Midbrain (tissue), 1 donor: ENCODE results near the gene NLRC5.
A peak's percentile ranks its signal among the peaks of the same experiment; 100 is the strongest.

Experiments used
- DNase-seq: peaks from one replicate; lab custom pipeline; 2025; lab: John Stamatoyannopoulos, UW

The NLRC5 gene, protein sequence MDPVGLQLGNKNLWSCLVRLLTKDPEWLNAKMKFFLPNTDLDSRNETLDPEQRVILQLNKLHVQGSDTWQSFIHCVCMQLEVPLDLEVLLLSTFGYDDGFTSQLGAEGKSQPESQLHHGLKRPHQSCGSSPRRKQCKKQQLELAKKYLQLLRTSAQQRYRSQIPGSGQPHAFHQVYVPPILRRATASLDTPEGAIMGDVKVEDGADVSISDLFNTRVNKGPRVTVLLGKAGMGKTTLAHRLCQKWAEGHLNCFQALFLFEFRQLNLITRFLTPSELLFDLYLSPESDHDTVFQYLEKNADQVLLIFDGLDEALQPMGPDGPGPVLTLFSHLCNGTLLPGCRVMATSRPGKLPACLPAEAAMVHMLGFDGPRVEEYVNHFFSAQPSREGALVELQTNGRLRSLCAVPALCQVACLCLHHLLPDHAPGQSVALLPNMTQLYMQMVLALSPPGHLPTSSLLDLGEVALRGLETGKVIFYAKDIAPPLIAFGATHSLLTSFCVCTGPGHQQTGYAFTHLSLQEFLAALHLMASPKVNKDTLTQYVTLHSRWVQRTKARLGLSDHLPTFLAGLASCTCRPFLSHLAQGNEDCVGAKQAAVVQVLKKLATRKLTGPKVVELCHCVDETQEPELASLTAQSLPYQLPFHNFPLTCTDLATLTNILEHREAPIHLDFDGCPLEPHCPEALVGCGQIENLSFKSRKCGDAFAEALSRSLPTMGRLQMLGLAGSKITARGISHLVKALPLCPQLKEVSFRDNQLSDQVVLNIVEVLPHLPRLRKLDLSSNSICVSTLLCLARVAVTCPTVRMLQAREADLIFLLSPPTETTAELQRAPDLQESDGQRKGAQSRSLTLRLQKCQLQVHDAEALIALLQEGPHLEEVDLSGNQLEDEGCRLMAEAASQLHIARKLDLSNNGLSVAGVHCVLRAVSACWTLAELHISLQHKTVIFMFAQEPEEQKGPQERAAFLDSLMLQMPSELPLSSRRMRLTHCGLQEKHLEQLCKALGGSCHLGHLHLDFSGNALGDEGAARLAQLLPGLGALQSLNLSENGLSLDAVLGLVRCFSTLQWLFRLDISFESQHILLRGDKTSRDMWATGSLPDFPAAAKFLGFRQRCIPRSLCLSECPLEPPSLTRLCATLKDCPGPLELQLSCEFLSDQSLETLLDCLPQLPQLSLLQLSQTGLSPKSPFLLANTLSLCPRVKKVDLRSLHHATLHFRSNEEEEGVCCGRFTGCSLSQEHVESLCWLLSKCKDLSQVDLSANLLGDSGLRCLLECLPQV (N-terminal part only)

DNA sequence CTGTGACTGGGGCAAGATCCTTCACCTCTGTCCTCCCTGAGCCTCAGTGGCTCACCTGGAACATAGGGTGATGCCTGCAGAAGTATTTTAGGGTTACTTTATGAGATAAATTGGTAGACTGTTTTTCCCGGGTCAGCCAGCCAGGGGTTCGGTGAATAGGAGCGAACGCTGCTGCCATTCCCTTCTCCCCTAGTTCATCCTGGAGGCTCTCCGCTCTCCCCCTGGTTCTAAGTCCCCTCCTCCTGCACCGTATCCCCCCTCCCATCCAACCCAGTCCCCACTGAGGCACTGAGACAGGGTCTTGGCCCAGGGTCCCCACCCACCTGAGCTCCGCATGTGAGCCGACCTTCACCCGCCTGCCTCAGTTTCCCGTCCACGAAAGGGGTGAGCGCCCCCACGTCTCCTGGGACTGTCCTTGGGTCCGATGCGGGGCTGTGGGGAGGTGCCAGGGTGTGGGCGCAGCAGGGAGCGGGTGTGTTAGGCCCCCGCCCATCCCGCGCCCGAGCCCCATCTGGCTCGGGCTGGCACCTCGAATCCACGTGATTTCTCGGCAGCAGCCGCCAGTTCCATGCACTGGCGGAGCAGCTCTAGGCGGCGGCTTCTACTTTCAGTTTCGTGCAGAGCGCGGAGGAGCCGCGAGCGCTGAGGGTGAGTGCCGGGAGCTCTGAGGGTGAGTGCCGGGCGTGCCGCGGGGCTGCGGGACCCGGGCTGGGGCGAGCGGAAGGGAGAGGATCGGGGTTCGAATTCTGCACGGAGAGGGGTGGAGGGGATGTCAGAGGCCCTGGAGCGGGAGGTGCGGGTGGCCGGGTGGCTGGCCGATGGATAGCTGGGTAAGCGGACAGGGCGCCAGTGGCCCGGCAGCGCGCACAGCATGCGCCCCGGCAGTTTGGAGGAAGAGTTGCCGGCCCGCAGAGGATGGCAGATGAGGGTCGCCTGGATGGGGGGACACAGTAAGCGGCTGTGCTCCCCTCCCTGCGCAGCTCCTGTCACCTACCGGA is at the start of gene NLRC5:
TSS of gene NLRC5 (plus strand) at position 610 of the 998 bp plus-strand sequence. CDS start 31,156 bp downstream, outside the sequence.
- DNase-seq, result peak; percentile 66

DNA sequence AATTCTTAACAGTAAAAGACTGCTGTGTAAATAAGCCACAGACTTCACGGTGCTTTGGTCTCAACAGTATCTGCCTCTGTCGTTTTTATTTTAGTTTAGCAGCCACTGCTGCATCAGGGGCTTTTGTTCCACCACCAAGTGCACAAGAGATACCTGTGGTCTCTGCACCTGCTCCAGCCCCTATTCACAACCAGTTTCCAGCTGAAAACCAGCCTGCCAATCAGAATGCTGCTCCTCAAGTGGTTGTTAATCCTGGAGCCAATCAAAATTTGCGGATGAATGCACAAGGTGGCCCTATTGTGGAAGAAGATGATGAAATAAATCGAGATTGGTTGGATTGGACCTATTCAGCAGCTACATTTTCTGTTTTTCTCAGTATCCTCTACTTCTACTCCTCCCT is 49.6 kb upstream of the NLRC5 start:
- DNase-seq, result no peak

DNA sequence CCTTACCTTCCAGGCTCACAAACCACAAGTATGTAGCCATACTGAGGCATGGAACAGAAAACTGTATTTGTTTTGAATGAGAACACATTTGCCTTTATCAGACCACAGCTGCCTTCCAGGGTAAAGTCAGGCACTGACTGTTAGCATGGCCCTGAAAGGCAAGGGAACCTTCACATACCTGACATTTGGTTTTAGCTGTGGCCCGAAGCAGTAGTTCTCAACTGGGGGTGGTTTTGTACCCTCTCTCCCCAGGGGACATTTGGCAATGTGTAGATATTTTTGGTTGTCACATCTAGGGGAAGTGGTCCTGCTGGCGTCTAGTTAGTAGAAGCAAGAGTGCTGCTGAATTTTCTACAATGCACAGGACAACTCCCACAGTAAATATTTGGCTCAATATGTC is 48.3 kb upstream of the NLRC5 start:
- no peak for DNase-seq

DNA sequence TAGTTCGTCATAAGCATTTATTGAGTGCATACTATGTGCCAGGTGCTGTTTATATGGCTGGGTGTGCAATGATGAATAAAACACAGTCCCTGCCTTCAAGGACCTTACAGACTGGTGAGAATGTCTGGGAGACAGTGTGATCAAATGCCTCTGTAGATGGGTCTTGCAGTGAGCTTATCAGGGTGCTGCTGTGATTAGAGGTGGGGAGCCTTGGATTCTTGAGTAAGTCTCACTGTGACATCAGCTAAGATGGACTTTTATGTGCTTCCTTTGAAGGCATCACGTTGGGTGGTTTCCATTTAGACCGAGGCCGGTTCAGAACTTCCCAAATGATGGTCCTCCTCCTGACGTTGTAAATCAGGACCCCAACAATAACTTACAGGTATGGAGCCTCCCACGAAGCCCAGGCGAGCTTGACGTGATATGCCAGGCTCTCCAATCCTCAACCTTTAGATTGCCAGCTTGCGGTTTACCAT is 47.5 kb upstream of the NLRC5 start:
- no peak for DNase-seq

DNA sequence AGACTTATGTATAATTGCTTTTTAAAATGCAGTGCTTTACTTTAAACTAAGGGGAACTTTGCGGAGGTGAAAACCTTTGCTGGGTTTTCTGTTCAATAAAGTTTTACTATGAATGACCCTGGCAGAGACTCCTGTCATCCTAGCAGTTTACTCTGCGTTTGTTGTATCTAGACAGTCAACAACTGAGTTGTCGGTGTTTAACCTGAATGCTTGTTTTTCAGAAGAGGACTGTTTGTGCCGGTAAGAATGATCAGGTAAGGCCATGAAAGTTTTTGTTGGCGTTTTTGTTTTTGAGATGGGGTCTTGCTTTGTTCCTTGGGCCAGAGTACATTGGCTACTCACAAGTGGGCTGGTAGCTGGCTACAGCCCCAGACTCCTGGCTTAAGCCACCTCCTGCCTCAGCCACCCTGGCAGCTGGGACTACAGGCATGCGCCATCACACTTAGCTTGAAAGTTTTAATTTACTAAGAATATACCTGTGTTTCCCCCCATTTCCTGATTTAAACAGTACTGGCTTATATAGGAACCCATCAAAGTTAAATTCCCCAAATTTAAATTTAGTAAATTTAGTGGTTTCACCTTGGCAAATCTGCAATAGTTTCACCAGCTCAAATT is 45.5 kb upstream of the NLRC5 start:
- DNase-seq, result no peak

DNA sequence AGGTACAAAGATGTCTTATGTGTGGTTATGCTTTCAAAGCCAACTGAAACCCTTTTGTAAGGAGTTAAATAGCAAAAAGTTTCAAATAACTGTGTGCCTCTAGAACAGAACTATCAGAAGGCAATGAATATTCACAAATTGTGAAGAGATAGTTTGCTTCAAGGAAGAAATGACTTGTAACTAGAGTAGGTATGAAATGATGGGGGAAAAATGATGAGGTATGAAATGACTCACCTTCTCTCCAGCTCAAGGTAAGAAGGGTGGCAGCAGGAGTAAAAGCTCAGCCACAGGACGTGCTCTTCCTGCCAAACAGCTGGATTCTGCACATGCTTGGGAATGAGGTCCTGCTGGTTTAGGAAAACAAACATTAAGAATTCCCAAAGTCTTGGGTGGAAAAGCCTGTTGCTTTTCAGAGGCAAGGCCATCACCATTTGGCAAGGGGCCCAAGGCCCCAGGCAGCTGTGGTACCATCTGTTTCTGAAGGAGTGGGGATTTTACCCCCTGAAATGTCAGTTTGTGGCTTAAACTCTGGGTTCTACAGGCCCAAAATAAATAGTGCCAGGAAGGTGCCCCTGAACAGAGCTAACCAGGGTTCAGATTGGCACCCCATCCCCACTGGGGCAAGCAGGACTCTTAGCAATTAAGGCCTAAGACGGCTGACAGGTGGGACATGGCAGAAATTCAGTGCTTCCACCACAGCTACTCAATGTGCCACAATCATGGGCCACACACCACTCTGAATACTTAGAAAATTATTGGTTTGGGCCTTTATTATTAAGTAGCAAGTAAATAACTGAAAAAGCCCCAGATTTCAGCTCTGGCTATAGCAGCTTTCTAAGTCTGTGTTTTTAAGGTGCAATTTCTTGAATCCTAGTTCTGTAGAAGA is 44.2 kb upstream of the NLRC5 start:
- no peak for DNase-seq

DNA sequence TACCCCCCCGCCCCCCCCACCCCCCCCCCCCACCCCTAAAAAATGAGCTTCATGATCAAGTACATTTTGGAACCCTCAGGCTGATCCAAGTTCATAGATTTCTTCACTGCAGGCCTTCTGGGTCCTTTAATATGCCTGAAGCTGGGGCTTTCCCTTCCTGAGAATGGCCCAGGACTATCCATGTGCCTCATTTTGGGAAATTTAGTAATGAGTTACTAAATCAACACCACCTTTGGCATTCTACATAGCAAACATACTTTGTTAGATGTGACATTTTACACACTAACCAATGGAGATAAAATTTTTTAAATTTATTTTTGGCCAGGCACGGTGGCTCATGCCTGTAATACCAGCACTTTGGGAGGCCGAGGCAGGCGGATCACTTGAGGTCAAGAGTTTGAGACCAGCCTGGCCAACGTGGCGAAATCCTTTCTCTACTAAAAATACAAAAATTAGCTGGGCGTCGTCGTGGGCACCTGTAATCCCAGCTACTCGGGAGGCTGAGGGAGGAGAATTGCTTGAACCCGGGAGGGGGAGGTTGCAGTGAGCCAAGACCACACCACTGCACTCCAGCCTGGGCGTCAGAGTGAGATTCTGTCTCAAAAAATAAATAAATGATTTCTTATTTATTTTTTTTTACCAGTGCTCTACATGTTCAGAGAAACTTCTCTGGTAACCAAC is 43.4 kb upstream of the NLRC5 start:
- DNase-seq, result no peak

DNA sequence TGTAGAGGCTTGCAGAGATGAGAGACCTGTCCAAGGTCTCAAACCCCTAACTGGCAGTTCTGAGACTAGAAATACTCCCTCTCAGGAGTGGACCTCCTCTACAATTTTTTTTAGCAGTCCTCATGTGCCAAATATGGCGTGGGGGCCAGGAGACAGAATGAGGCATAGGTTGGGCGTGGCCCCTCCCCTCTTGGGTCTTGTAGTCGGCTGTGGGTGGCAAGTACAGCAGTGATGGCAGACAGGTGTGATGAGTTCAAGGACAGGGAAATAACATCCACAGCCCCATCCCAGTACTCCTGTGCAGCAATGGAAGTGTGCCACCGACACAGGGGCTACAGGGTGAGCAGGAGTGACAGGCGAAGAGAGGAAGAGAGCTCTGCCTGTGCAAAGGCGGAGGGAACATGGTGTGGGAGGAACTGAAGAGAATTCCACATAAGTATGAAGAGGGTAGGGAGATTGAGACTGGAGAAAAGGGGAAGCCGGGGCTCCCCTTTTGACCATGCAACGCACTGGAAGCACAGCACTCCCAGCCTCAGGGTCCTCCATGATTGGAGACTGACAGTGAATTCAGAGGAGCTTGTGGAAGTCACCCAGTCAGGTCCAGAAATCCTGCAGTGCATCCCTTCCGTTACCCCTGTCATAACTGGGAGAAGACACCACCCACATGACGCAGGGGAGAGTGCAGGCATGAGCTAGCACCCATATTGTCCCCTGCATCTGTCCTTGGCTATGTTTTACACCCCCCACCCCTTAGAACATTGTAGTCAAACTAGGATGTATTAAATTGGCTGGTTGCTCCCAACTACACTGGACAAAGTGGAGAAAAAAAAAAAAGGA is 42.4 kb upstream of the NLRC5 start:
- no peak for DNase-seq

DNA sequence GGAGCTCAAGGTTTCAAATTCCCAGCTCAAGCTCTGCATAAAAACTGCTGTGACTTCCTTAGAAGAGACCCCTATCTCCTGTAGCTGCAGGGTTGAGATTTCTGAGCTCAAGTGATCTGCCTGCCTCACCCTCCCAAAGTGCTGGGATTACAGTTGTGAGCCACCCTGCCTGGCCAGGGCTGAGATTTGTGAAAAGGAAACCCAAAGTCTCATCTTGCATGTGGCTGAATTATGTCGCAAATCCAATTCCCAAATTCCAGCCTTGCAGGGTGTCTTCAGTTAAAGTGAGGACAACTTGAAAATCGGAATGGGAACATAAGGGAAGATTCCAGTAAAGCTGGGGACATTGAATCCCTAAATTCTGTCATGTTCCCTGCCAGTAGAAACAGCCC is 41.8 kb upstream of the NLRC5 start:
- no peak for DNase-seq

DNA sequence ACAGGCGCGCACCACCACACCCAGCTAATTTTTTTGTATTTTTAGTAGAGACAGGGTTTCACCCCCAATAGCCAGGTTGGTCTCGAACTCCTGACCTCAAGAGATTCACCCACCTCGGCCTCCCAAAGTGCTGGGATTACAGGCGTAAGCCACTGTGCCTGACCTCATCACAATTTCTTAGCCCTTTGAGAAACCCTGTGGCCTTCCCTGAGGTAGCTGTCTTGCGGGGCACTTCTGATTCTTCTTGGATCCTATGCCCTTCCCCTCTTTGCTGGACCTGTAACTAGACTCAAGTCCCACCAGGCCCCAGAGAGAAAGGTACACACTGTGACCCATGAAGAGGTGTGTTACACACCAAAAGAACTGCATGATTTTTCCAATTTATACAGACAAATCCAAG is 41.1 kb upstream of the NLRC5 start:
- DNase-seq, result no peak

DNA sequence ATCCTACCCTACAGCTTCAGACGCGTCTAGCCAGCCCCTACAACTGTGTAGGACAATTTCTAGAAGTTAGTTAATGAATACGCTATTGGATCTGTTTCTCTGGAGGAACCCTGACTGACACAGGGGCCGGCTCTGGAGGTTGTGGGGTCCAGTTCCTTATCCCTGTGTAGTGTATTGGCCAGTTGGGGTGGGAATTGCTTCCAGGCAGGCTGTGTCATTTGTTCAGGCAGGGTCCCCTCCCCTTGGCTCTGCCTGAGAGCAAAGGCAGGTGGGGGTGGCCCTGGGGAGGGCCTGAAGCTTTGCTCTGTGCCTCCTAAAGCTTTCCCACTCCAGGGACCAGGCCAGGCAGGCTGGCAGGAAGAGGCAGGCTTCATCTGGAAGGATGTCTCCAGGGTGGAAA is 39.3 kb upstream of the NLRC5 start:
- DNase-seq, result no peak

DNA sequence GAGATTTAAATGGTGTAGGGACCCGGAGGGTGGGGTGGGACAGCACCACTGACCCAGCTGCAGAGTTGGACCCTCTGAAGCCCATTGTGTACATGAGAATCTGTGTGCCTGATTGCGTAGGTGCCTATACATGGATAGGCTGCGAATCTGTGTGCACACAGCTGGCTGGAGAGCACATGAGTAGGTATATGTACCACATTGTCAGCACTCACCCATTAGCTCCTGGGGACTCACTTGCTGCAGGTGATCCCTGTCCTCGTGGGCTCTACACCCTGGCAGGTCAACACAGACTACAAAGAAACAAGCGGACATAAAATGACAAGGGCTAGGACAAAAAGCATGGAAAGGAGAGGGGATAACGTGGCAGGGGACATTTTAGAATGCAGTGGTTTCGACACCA is 38.9 kb upstream of the NLRC5 start:
- DNase-seq, result no peak

DNA sequence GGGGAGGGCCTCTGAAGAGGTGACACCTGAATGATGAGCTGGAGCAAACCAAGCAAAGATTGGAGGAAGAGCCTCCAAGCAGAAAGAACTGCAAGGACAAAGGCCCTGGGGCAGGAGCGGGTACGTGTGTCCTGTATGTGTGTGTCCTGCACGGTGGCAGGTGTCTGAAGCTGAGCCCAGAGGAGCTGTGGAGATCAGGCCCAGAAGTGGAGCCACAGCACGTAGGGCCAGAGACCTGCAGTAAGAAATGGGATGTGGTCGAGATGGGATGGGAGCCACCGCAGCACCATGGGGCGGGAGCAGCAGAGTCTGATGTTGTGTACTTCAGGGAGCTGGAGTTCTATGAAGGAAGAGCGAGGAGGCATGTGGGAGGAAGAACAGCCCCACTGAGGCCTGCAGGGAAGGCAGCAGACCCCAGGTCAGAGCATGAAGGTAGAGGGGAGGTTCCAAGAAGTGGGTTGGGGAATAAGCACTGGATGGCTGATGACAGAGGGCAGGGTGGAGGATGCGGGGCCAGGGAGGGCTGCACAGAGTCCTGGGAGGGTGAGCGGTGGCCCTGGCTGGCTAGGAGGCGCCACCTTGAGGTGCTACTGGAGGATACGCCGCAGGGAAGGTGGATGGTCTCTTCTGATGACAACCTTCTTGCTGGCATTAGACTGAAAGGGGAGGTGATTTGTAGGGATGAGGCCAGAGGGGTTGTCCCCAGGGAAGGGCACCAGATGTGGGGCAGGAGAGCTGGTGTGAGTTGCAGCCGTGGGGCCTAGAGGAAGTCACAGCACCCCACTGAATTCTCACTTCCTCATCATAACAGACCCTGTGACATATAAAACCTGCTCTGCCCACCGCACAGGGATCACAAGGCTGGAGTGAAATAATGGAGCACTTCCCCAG is 38.2 kb upstream of the NLRC5 start:
- no peak for DNase-seq

DNA sequence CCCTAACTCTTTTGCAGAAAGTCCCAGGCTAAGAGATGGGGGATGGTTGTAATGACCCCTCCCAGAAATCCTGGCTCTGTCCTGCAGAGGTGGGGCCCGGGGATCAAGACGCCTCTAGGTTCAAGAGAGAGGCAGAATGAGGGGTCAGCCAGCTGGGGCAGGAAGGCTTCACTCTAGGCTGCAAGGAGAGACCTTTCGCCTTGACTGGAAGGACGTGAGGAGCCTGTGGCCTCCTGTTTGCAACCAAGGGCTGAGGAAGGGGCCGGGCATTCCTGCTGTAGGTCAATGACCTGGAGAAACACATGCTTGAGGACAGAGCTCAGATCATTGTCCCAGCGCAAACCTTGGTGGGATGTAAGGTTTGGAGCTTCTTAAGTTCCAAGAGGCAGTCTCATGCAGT is 36.4 kb upstream of the NLRC5 start:
- no peak for DNase-seq

DNA sequence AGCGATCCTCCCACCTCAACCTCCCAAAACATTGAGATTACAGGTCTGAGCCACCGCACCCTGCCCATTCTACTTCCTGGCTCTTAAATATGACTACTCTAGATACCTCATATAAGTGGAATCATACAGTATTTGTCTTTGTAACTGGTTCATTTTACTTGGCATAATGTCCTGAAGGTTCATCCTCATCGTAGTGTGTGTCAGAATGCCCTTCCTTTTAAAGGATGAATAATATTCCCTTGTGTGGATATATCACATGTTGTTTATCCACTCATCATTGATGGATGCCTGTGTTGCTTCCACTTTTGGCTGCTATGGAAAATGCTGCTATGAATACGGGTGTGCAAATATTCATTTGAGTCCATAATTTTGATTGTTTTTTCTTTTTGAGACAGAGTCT is 33.3 kb upstream of the NLRC5 start:
- DNase-seq, result no peak

DNA sequence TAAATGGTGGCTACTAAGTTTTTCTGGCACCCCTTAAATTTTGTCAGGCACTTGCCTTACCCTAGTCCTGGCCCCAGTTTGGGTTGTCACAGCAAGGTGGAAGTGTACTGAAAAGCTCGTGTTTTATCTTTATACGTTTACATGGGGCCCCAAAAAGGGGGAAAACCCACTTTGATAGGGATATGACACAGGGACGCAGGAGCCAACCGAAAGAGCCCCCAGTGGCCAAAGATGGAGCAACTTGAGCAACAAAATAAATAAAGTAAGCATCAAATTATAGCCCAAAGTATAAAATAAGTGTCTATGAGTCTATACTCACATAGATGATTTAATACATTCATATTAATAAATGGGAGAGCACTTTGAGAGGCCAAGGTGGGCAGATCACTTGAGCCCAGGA is 32.6 kb upstream of the NLRC5 start:
- DNase-seq, result no peak
